ENCODE data around the gene CCDC92B. TPM values are rescaled to one million over a fixed set of nuclear protein-coding genes. Genes with fewer than 3 reads are reported as not detected.
A peak's percentile ranks its signal among the peaks of the same experiment; 100 is the strongest.

The CCDC92B gene
- total RNA-seq, 1 donor from 2014 or later, result 0.16 TPM

GRCh38 chr17:2724784-2725164 lies 24.7 kb downstream of the CCDC92B start:
- intact Hi-C loops (cut with micrococcal nuclease), result no loop called here

GRCh38 chr17:2723997-2724783 lies 25.3 kb downstream of the CCDC92B start:
- Histone ChIP-seq H3K36me3 (no peaks in the 10 kb centered on the region), H3K9me3 (replicated peaks) (no peaks in the 10 kb centered on the region), H3K27ac (replicated peaks) (peak overlapping the region; percentile 84), H3K4me1 (peaks cover 18% of the 10 kb centered on the region), H3K27me3 (ENCODE audit: low read depth) (peaks cover 15% of the 10 kb centered on the region), H3K4me3 (peak overlapping the region; percentile 66)
- intact Hi-C loops (cut with micrococcal nuclease), result no loop called here
- DNase-seq, result peak; percentile 48
- no peak for TF ChIP-seq CTCF (IDR thresholded peaks at IDR 0.05; ENCODE audit: borderline replicate concordance)

More at GRCh38 chr17:2724784-2725164, 24.7 kb downstream of the CCDC92B start:
- H3K36me3 ChIP-seq, result no peaks in the 10 kb centered on the region
- H3K27me3 ChIP-seq (ENCODE audit: low read depth), result peaks cover 15% of the 10 kb centered on the region
- H3K27ac ChIP-seq (replicated peaks), result peak overlapping the region; percentile 84
- TF ChIP-seq CTCF (IDR thresholded peaks at IDR 0.05; ENCODE audit: borderline replicate concordance), result peak; percentile 37
- no peak for DNase-seq
- H3K4me3 ChIP-seq, result peak overlapping the region; percentile 66
- peaks cover 18% of the 10 kb centered on the region for H3K4me1 ChIP-seq
- H3K9me3 ChIP-seq (replicated peaks), result no peaks in the 10 kb centered on the region

GRCh38 chr17:2723505-2723996 lies 25.9 kb downstream of the CCDC92B start:
- no peak for DNase-seq
- Histone ChIP-seq H3K4me1 (peaks cover 18% of the 10 kb centered on the region), H3K9me3 (replicated peaks) (no peaks in the 10 kb centered on the region), H3K27me3 (ENCODE audit: low read depth) (peaks cover 15% of the 10 kb centered on the region), H3K36me3 (no peaks in the 10 kb centered on the region), H3K4me3 (peak overlapping the region; percentile 66), H3K27ac (replicated peaks) (peak overlapping the region; percentile 84)
- intact Hi-C loops (cut with micrococcal nuclease), result no loop called here
- TF ChIP-seq CTCF (IDR thresholded peaks at IDR 0.05; ENCODE audit: borderline replicate concordance), result no peak

- Histone ChIP-seq H3K36me3 (no peaks in the 10 kb centered on the region), H3K4me3 (no peak overlapping the region)
- no peak for TF ChIP-seq CTCF (IDR thresholded peaks at IDR 0.05; ENCODE audit: borderline replicate concordance)
Measured at GRCh38 chr17:2722611-2723010, 26.8 kb downstream of the CCDC92B start.

DNA sequence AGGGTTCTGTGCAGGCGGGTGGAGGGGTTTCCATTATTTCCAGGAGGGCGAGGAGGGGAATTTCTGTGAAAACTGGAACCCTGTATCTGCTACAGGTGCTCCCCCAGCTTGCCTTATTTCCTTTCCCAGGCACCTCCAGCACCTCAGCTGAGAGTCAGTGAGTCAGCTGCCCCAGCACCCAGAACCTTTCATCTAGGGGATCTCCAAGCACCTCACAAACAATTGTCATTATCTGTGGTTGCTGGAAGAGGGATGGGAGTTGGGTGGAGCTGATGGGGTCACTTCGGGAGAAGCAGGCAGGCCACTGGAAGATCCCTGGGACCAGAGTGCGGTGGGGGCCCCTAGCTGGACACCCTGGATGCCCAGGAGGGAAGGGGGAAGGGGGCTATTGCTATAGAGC lies 27.8 kb downstream of the CCDC92B start:
- Histone ChIP-seq H3K9me3 (replicated peaks) (no peaks in the 10 kb centered on the region), H3K4me1 (peaks cover 18% of the 10 kb centered on the region), H3K27ac (replicated peaks) (no peak overlapping the region), H3K4me3 (no peak overlapping the region), H3K36me3 (no peaks in the 10 kb centered on the region), H3K27me3 (ENCODE audit: low read depth) (no peaks in the 10 kb centered on the region)
- intact Hi-C loops (cut with micrococcal nuclease), result no loop called here
- no peak for DNase-seq
- no peak for TF ChIP-seq CTCF (IDR thresholded peaks at IDR 0.05; ENCODE audit: borderline replicate concordance)

More at GRCh38 chr17:2722611-2723010, 26.8 kb downstream of the CCDC92B start:
- Histone ChIP-seq H3K4me1 (peaks cover 18% of the 10 kb centered on the region), H3K27me3 (ENCODE audit: low read depth) (peaks cover 8% of the 10 kb centered on the region), H3K9me3 (replicated peaks) (no peaks in the 10 kb centered on the region), H3K27ac (replicated peaks) (no peak overlapping the region)
- intact Hi-C loops (cut with micrococcal nuclease), result no loop called here
- DNase-seq, result no peak
